Heart right ventricle (tissue), 16 donors: Measurements from ENCODE around the gene APCDD1. TPM values are rescaled to one million over a fixed set of nuclear protein-coding genes. Genes with fewer than 3 reads are reported as not detected.
A peak's percentile ranks its signal among the peaks of the same experiment; 100 is the strongest.

ENCODE experiments used
- ATAC-seq, 8 donors: fragments of 200-7000 bp; cut with Tn5 transposase; one replicate each; pipeline ENCODE4 v1.9.1; 2020; ENCODE audit warnings: mild to moderate bottlenecking in 8 of 8, moderate library complexity in 8 of 8, moderate number of reproducible peaks in 1 of 8
- DNase-seq, 2 donors: peaks; one replicate each; pipeline ENCODE4 v3.0.0-alpha.2; 2020
- H3K27ac ChIP-seq, 10 donors: fragments of 200-600 bp; sonication (generic) in 2 of 10; one replicate each; pipeline versions ENCODE4 v1.5.0 to v1.8.0; 2020 to 2022; ENCODE audit warnings: mild to moderate bottlenecking in 3 of 10
- H3K27me3 ChIP-seq, 7 donors: fragments of 200-600 bp; one replicate each; pipeline ENCODE4 v1.8.0; 2021 to 2022; ENCODE audit warnings: mild to moderate bottlenecking in 2 of 7
- H3K36me3 ChIP-seq, 9 donors: fragments of 200-600 bp; sonication (generic) in 1 of 9; one replicate each; pipeline versions ENCODE4 v1.5.0 to v1.8.0; 2020 to 2022; ENCODE audit warnings: mild to moderate bottlenecking in 2 of 9
- H3K4me1 ChIP-seq, 9 donors: fragments of 200-600 bp; sonication (generic) in 1 of 9; one replicate each; pipeline versions ENCODE4 v1.5.0 to v1.8.0; 2020 to 2022; ENCODE audit warnings: mild to moderate bottlenecking in 4 of 9
- H3K4me3 ChIP-seq, 10 donors: fragments of 200-600 bp; sonication (generic) in 2 of 10; one replicate each; pipeline versions ENCODE4 v1.5.0 to v1.8.0; 2020 to 2022; ENCODE audit warnings: mild to moderate bottlenecking in 7 of 10, moderate library complexity in 2 of 10
- H3K9me3 ChIP-seq, 11 donors: fragments of 200-600 bp in 10 of 11; sonication (generic) in 2 of 11; one replicate each; pipeline versions ENCODE4 v1.5.0 to v1.8.0; 2013 to 2022; ENCODE audit warnings: mild to moderate bottlenecking in 2 of 11, control low read depth in 1 of 11, moderate library complexity in 1 of 11
- WGBS, 2 donors: extraction: QIAGEN DNeasy Blood & Tissue Kit; methylation state at CpG; one replicate each; pipeline ENCODE4 v1.1.7; 2013; ENCODE audit warnings: inconsistent platforms in 1 of 2; 5-methylcytosine and 5-hydroxymethylcytosine counted together
- intact Hi-C, 10 donors: fragments of 100-400 bp; cut with DNase I; formaldehyde crosslinking; loops; one replicate each; pipeline versions ENCODE4 v1.11.1 to v1.14.2; 2022
- polyA plus RNA-seq, 2 donors: library from polyadenylated mRNA; stranded (reverse); fragments of 200-250 nt; gene quantifications; one replicate each; pipeline ENCODE4 v1.2.3, GENCODE V29; 2013
- total RNA-seq, 10 donors: library from RNA; stranded (reverse); fragmentation: NEBNext Ultra II Directional in 3 of 10; extraction: Animal tissue kit (Norgen Biotek cat#: 25700) in 3 of 10; gene quantifications; one replicate each; pipeline versions ENCODE4 v1.2.1 to v1.2.4, GENCODE V29; 2021 to 2023
- TF ChIP-seq, protein P1 (sequence below), 9 donors: fragments of 200-600 bp; sonication (generic) in 2 of 9; IDR thresholded peaks; one replicate each; pipeline versions ENCODE4 v1.5.0 to v1.8.0; 2021 to 2022; ENCODE audit warnings: antibody characterized with exemption in 9 of 9, mild to moderate bottlenecking in 5 of 9, moderate library complexity in 1 of 9
- donor health status: Arrhythmogenic right ventricular cardiomyopathy.
- donor health status: ischemic (EF 13 %, LVEDD 7.1; RV severe dilation, severe dysfunction).
- donor health status: healthy with polysubstance abuse.
- donor health status: DM: no; HTN: yes; CAD: no.
- donor health status: DM: no; HTN: no; CAD: no.
- donor health status: ischemic (EF 25% LVEDD 6.9; RV normal size, moderate dysfunction).
- donor health status: ischemic (EF 25% LVEDD 5.7; RV mildly dilated, moderate dysfunction).
- donor health status: healthy.
- donor health status: DM: yes; HTN: yes; CAD: no.
- donor health status: Ischemic cardiomyopathy.
- donor health status: ischemic (EF 35%, LVEDD 5.7; RV mildly dilated, moderate dysfunction).
- donor health status: nonischemic (EF 11% LVEDD 7.7; RV severe dilation, severe dysfunction).
- donor health status: DM: yes; HTN: yes; CAD: no.
- donor health status: PGD.
- donor health status: ischemic (EF 29% LVEDD 5.4; RV normal size, mild dysfunction).
- donor health status: nonischemic (EF 23%, LVEDD 6.1; RV moderate dilation, normal function).

Gene APCDD1
- total and polyA plus RNA-seq, 12 donors = 10.2 to 40.4 (median 18.3) TPM

DNA sequence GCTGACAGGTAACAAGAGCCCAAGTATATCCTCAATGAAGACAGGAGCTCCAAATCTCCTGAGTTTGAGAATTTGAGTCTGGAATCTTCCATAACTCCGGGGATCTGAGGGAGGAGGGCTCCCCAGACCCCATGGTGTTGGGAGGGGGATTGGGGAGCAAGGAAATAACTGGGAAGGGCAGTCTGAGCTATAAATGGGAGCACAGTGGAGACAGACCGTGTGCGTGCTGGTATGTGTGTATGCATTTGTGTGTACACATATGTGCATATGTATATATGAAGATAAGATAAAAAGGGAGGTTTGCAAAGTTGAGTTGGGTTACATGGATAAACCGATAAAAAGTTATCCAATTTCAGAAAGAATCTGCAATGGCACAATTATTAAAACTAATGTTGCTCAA lies 2.3 kb downstream of the APCDD1 start:
- peak overlapping the region in 8 of 10 donors; percentile 53 to 79 (median 68) for H3K4me3 ChIP-seq
- TF ChIP-seq, protein P1, sequence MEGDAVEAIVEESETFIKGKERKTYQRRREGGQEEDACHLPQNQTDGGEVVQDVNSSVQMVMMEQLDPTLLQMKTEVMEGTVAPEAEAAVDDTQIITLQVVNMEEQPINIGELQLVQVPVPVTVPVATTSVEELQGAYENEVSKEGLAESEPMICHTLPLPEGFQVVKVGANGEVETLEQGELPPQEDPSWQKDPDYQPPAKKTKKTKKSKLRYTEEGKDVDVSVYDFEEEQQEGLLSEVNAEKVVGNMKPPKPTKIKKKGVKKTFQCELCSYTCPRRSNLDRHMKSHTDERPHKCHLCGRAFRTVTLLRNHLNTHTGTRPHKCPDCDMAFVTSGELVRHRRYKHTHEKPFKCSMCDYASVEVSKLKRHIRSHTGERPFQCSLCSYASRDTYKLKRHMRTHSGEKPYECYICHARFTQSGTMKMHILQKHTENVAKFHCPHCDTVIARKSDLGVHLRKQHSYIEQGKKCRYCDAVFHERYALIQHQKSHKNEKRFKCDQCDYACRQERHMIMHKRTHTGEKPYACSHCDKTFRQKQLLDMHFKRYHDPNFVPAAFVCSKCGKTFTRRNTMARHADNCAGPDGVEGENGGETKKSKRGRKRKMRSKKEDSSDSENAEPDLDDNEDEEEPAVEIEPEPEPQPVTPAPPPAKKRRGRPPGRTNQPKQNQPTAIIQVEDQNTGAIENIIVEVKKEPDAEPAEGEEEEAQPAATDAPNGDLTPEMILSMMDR (IDR thresholded peaks at IDR 0.05) = no peak
- peaks cover 0 to 31% (median 21%) of the 10 kb centered on the region in 9 donors for H3K4me1 ChIP-seq
- peaks cover 0 to 57% (median 0%) of the 10 kb centered on the region in 7 donors for H3K27me3 ChIP-seq
- intact Hi-C loops = loop anchor here in 1 of 10 donors (10.0 kb wide), 2 partner anchors 58 to 442 kb away; no protein-coding TSS in a partner anchor
- WGBS, 2 donors = 87 to 89% methylated on average over 4 of the region's 4 CpGs
- H3K9me3 ChIP-seq = no peaks in the 10 kb centered on the region
- no peak for DNase-seq
- H3K36me3 ChIP-seq = no peaks in the 10 kb centered on the region
- peak overlapping the region in 2 of 10 donors; percentile 61 to 81 for H3K27ac ChIP-seq
- no peak for ATAC-seq

DNA sequence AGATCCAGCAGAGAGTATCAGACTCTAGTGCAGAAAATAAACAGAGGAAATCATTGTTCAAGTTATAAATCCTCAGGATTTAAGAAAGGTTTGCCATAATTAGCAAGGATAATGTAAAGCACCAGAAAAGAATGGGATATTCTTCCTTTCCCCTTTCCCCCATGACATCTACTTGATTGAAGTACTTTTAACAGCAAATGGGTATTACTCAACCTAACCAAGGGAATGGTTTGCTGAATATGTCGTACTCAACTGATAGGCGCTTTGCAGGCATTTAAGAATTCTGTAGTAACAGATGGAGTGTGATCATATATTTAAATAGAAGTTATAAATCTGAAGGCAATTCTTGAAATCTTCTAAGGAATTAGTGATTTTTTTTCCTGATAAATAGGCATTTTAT lies 2.7 kb downstream of the APCDD1 start:
- H3K27me3 ChIP-seq = peaks cover 0 to 57% (median 0%) of the 10 kb centered on the region in 7 donors
- intact Hi-C loops = loop anchor here in 1 of 10 donors (10.0 kb wide), 2 partner anchors 58 to 442 kb away; no protein-coding TSS in a partner anchor
- H3K4me3 ChIP-seq = peak overlapping the region in 6 of 10 donors; percentile 53 to 79 (median 72)
- ATAC-seq (no peak), DNase-seq (no peak)
- H3K9me3 ChIP-seq = no peaks in the 10 kb centered on the region
- H3K36me3 ChIP-seq = no peaks in the 10 kb centered on the region
- no peak overlapping the region for H3K27ac ChIP-seq
- peaks cover 0 to 31% (median 21%) of the 10 kb centered on the region in 9 donors for H3K4me1 ChIP-seq
- 94 to 97% methylated on average over 2 of the region's 2 CpGs for WGBS, 2 donors
- TF ChIP-seq, protein P1 (IDR thresholded peaks at IDR 0.05) = no peak

DNA sequence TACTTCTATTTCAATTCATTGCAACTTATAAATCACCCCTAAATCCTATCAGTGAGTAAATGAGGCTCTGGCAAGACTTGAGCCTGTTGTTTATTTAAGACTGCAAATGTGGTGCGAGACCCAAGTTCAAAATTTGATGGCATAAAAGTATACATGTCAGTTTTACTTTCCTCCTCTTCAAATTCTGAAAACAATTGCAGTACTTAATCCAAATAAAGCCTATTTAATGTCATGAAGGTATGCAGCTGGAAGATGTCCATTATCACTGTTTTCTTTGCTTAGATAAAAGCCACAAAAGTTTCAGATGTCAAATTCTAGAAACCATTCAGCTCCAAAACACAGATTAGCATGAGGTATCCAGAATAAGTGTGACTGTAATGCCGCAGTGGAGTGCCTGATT lies 3.3 kb downstream of the APCDD1 start:
- Histone ChIP-seq H3K4me1 (peaks cover 0 to 31% (median 21%) of the 10 kb centered on the region in 9 donors), H3K27me3 (peaks cover 0 to 56% (median 0%) of the 10 kb centered on the region in 7 donors), H3K36me3 (no peaks in the 10 kb centered on the region), H3K4me3 (peak overlapping the region in 4 of 10 donors; percentile 6 to 74 (median 72)), H3K9me3 (no peaks in the 10 kb centered on the region), H3K27ac (no peak overlapping the region)
- TF ChIP-seq, protein P1 (IDR thresholded peaks at IDR 0.05) = no peak
- ATAC-seq (no peak), DNase-seq (no peak)
- 88 to 94% methylated on average over 2 of the region's 2 CpGs for WGBS, 2 donors
- intact Hi-C loops = loop anchor here in 1 of 10 donors (10.0 kb wide), 2 partner anchors 57 to 443 kb away; no protein-coding TSS in a partner anchor

DNA sequence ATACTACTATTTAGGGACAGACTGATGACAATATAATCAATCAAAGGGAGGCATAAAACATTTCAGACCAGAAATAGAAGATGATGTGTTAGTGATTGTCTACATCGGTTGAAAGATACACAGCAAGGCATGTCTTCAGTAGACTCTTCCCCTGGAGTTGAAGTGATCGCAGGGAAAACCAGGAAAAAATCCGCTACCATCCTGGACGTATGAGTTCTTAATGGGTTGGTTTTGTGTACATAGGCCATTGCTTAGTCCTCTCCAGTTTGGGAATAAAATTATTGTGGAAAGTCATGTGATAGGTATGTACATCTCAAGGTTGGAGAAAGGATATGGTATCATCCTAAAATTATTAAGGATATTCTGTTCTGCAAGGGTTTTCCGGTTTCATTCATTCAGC lies 4.3 kb downstream of the APCDD1 start:
- DNase-seq = no peak
- H3K4me3 ChIP-seq = no peak overlapping the region
- TF ChIP-seq, protein P1 (IDR thresholded peaks at IDR 0.05) = no peak
- H3K36me3 ChIP-seq = no peaks in the 10 kb centered on the region
- peaks cover 0 to 27% (median 19%) of the 10 kb centered on the region in 9 donors for H3K4me1 ChIP-seq
- no peak for ATAC-seq
- 92 to 94% methylated on average over 5 of the region's 5 CpGs for WGBS, 2 donors
- no peak overlapping the region for H3K27ac ChIP-seq
- no peaks in the 10 kb centered on the region for H3K9me3 ChIP-seq
- intact Hi-C loops = loop anchor here in 1 of 10 donors (10.0 kb wide), 2 partner anchors 56 to 444 kb away; no protein-coding TSS in a partner anchor
- H3K27me3 ChIP-seq = peaks cover 0 to 46% (median 0%) of the 10 kb centered on the region in 7 donors
